ENCODE results near the gene KCNMA1. TPM values are rescaled to one million over a fixed set of nuclear protein-coding genes. Genes with fewer than 3 reads are reported as not detected.
"Not testable (repeated sequence)": the region's sequence is repeated elsewhere in the genome, so short reads cannot be mapped to it uniquely, and the experiment has no call there.

KCNMA1 gene
- total RNA-seq, 1 donor from 2014 or later: 0.39 TPM

- intact Hi-C loops (cut with micrococcal nuclease): no loop called here
These were observed 50.2 kb downstream of the KCNMA1 start for GRCh38 chr10:77587416-77587790.

- intact Hi-C loops (cut with micrococcal nuclease): no loop called here
These were observed 50.7 kb downstream of the KCNMA1 start for GRCh38 chr10:77586719-77587415.

- intact Hi-C loops (cut with micrococcal nuclease): no loop called here
These were observed 52.7 kb downstream of the KCNMA1 start for GRCh38 chr10:77584938-77585337.

- intact Hi-C loops (cut with micrococcal nuclease): no loop called here
These were observed 54.1 kb downstream of the KCNMA1 start for GRCh38 chr10:77583527-77583926.

- intact Hi-C loops (cut with micrococcal nuclease): no loop called here
These were observed 54.9 kb downstream of the KCNMA1 start for GRCh38 chr10:77582710-77583115.

GRCh38 chr10:77581738-77582137 is 55.9 kb downstream of the KCNMA1 start:
- intact Hi-C loops (cut with micrococcal nuclease): no loop called here

- intact Hi-C loops (cut with micrococcal nuclease): no loop called here
These were observed 57.1 kb downstream of the KCNMA1 start for GRCh38 chr10:77580482-77580881.

GRCh38 chr10:77578583-77579227 is 58.9 kb downstream of the KCNMA1 start:
- intact Hi-C loops (cut with micrococcal nuclease): no loop called here

GRCh38 chr10:77577666-77578229 is 59.9 kb downstream of the KCNMA1 start:
- intact Hi-C loops (cut with micrococcal nuclease): no loop called here

- intact Hi-C loops (cut with micrococcal nuclease): no loop called here
These were observed 61.1 kb downstream of the KCNMA1 start for GRCh38 chr10:77576444-77577032.

- intact Hi-C loops (cut with micrococcal nuclease): no loop called here
These were observed 61.6 kb downstream of the KCNMA1 start for GRCh38 chr10:77576007-77576367.

- intact Hi-C loops (cut with micrococcal nuclease): no loop called here
These were observed 62.2 kb downstream of the KCNMA1 start for GRCh38 chr10:77575271-77576006.

GRCh38 chr10:77574438-77574837 is 63.2 kb downstream of the KCNMA1 start:
- intact Hi-C loops (cut with micrococcal nuclease): no loop called here

GRCh38 chr10:77572520-77572919 is 65.1 kb downstream of the KCNMA1 start:
- intact Hi-C loops (cut with micrococcal nuclease): not testable (repeated sequence)

GRCh38 chr10:77571490-77571889 is 66.1 kb downstream of the KCNMA1 start:
- intact Hi-C loops (cut with micrococcal nuclease): no loop called here

GRCh38 chr10:77566914-77567566 is 70.6 kb downstream of the KCNMA1 start:
- intact Hi-C loops (cut with micrococcal nuclease): no loop called here

- intact Hi-C loops (cut with micrococcal nuclease): no loop called here
These were observed 71.4 kb downstream of the KCNMA1 start for GRCh38 chr10:77566236-77566635.

GRCh38 chr10:77565590-77566023 is 72.0 kb downstream of the KCNMA1 start:
- intact Hi-C loops (cut with micrococcal nuclease): no loop called here

- intact Hi-C loops (cut with micrococcal nuclease): no loop called here
These were observed 72.6 kb downstream of the KCNMA1 start for GRCh38 chr10:77564731-77565589.

GRCh38 chr10:77563638-77564270 is 73.9 kb downstream of the KCNMA1 start:
- intact Hi-C loops (cut with micrococcal nuclease): no loop called here
